Peyer's patch (tissue), 4 donors: Measurements from ENCODE around the gene WWOX.

ENCODE experiments used
- CTCF ChIP-seq, 6 experiments: fragments of 450-650 bp in 4 of 6; fragments of 200-600 bp in 2 of 6; sonication (generic) in 1 of 6; IDR thresholded peaks; one replicate each; pipeline ENCODE4 v1.5.1; 2017 to 2019; ENCODE audit warnings: antibody characterized with exemption in 6 of 6, mild to moderate bottlenecking in 3 of 6, moderate library complexity in 1 of 6
- POLR2A ChIP-seq, 2 donors: fragments of 450-650 bp; IDR thresholded peaks; one replicate each; pipeline ENCODE4 v1.5.1; 2017; ENCODE audit warnings: antibody characterized with exemption in 2 of 2, mild to moderate bottlenecking in 2 of 2, moderate library complexity in 2 of 2

DNA sequence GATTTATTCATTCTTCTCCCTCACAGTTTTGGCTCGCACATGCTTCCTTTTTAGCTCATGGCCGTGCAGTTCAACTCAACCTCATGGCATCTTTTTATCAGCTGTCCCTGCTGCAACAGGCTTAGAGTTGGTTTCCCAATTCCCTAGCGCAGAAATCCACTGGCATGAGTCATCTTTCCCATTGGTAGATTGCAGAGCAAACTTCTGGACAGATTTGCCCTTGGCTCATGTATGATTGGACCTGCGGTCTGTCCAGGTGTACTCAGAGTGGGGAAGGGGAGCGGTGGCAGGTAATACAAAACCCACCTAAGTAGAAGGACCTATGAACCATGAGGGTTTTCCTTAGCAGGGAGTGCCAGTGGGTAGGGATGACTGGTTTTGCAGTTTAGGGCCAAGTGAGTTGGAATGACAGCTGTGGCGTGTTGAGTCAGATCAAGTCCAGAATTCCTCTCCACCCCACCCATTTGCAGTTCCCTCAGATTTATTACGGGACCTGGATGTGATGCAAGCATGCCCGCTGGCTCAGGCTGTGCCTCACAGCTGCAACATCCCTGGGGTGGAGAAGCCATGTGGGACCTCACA lies 584.7 kb downstream of the WWOX start:
- no peak for TF ChIP-seq CTCF (IDR thresholded peaks at IDR 0.05)
- no peak for TF ChIP-seq POLR2A (IDR thresholded peaks at IDR 0.05)
